Stomach (tissue), 4 donors: ENCODE results near the gene CRACR2A.

Experiments used
- CTCF ChIP-seq, 7 experiments: fragments of 450-650 bp in 4 of 7; fragments of 200-600 bp in 3 of 7; sonication (generic) in 3 of 7; IDR thresholded peaks; one replicate each; pipeline ENCODE4 v1.5.1; 2016 to 2019; ENCODE audit warnings: antibody characterized with exemption in 7 of 7, control low read depth in 2 of 7, mild to moderate bottlenecking in 1 of 7
- EP300 ChIP-seq: sonication (generic); formaldehyde crosslinking; IDR thresholded peaks from one replicate; pipeline ENCODE4 v1.6.1; 2017; ENCODE audit warnings: antibody characterized with exemption
- POLR2A ChIP-seq, 4 donors: fragments of 450-650 bp; IDR thresholded peaks; one replicate each; pipeline ENCODE4 v1.6.1; 2016; ENCODE audit warnings: antibody characterized with exemption in 4 of 4, control low read depth in 2 of 4, mild to moderate bottlenecking in 1 of 4, moderate library complexity in 1 of 4
- POLR2AphosphoS5 ChIP-seq, 3 donors: sonication (generic); formaldehyde crosslinking; IDR thresholded peaks; one replicate each; pipeline ENCODE4 v1.6.1; 2016; ENCODE audit warnings: antibody characterized with exemption in 3 of 3

- no peak for TF ChIP-seq CTCF (IDR thresholded peaks at IDR 0.05)
- no peak for TF ChIP-seq EP300
- no peak for TF ChIP-seq POLR2A (IDR thresholded peaks at IDR 0.05)
- no peak for TF ChIP-seq POLR2AphosphoS5 (IDR thresholded peaks at IDR 0.05)
Observed at GRCh38 chr12:3613641-3614395, 139.1 kb downstream of the CRACR2A start.
